Measurements from ENCODE around the gene ZSWIM3.

Gene ZSWIM3

DNA sequence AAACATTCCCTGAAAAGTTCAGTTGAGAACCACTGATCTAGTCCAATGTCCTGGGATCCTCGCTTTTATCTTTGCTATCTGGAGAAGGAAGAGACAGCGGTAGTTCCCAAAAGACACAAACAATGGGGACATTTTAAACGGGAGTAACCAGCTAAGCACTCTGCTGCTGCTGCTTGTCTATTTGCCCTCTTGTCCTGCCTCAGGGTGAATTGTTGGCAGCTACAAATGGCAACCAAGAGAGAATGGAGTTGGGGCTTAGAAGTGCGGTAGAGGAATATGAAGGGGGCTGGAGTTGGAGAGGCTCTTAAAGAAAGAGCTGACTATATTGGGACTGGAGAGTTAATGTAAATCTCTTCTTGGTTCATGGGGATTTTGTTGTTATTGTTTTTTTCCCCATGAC lies 17.2 kb downstream of the ZSWIM3 start:
- no peak overlapping the region for H3K4me2 ChIP-seq (ENCODE audit: low read length)
- no peak overlapping the region for H3K27ac ChIP-seq (ENCODE audit: low read length)
- H2AFZ ChIP-seq (ENCODE audit: low read depth, low read length) = no peak overlapping the region
- H3K27me3 ChIP-seq (ENCODE audit: low read depth, low read length) = no peaks in the 10 kb centered on the region
- H3K9ac ChIP-seq (ENCODE audit: low read length) = no peak overlapping the region
- TF ChIP-seq, protein P1, sequence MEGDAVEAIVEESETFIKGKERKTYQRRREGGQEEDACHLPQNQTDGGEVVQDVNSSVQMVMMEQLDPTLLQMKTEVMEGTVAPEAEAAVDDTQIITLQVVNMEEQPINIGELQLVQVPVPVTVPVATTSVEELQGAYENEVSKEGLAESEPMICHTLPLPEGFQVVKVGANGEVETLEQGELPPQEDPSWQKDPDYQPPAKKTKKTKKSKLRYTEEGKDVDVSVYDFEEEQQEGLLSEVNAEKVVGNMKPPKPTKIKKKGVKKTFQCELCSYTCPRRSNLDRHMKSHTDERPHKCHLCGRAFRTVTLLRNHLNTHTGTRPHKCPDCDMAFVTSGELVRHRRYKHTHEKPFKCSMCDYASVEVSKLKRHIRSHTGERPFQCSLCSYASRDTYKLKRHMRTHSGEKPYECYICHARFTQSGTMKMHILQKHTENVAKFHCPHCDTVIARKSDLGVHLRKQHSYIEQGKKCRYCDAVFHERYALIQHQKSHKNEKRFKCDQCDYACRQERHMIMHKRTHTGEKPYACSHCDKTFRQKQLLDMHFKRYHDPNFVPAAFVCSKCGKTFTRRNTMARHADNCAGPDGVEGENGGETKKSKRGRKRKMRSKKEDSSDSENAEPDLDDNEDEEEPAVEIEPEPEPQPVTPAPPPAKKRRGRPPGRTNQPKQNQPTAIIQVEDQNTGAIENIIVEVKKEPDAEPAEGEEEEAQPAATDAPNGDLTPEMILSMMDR (IDR thresholded peaks at IDR 0.05; ENCODE audit: low read depth, low read length) = no peak
- no peak for TF ChIP-seq EZH2phosphoT487 (IDR thresholded peaks at IDR 0.05; ENCODE audit: low read depth)
- H3K36me3 ChIP-seq (replicated peaks; ENCODE audit: low read depth, low read length) = no peaks in the 10 kb centered on the region
- H4K20me1 ChIP-seq (ENCODE audit: insufficient read depth, low read length) = no peaks in the 10 kb centered on the region
- no peak overlapping the region for H3K4me3 ChIP-seq (ENCODE audit: low read length)
- H3K79me2 ChIP-seq (ENCODE audit: low read length) = no peaks in the 10 kb centered on the region
- no peaks in the 10 kb centered on the region for H3K4me1 ChIP-seq (ENCODE audit: low read length)
- H3K9me3 ChIP-seq (ENCODE audit: insufficient read depth, low read length) = no peaks in the 10 kb centered on the region

DNA sequence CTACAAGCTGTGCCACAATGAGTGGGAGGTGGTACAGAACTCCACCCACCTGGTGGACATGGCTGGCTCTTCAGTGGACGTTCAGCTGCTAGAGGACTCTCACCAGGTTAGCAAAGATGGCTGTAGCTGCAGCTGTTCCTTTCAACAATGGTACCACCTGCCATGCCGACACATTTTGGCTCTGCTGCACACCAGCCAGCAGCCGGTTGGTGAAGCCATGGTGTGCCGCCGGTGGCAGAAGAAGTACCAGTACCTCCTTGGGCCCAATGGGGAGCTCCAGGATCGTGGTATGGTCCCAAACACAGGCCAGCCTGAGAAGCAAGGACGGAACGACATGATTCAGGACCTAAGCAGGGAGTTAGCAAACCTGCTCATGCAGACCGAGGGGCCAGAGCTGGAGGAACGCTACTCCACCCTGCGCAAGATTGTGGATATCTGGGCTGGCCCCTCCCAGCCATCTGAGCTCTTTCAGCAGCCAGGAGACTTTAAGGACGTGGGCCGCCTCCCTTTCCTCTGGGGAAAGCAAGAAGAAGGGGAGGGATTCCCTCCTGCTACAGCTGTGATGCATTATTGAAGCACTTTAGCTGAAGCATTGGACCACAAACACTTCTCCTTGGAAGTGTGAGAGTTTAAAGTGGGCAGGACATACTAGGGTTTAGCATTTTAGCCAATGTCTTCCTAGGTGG lies 20.8 kb downstream of the ZSWIM3 start:
- Histone ChIP-seq H3K36me3 (replicated peaks; ENCODE audit: low read depth, low read length) (peaks cover 8% of the 10 kb centered on the region), H3K9me3 (ENCODE audit: insufficient read depth, low read length) (no peaks in the 10 kb centered on the region), H3K9ac (ENCODE audit: low read length) (no peak overlapping the region), H3K27me3 (ENCODE audit: low read depth, low read length) (no peaks in the 10 kb centered on the region), H3K27ac (ENCODE audit: low read length) (no peak overlapping the region), H4K20me1 (ENCODE audit: insufficient read depth, low read length) (no peaks in the 10 kb centered on the region), H3K4me3 (ENCODE audit: low read length) (no peak overlapping the region), H3K4me1 (ENCODE audit: low read length) (peaks cover 4% of the 10 kb centered on the region; the same call in 1 of the 2 replicates), H3K4me2 (ENCODE audit: low read length) (no peak overlapping the region), H2AFZ (ENCODE audit: low read depth, low read length) (no peak overlapping the region), H3K79me2 (ENCODE audit: low read length) (peaks cover 19% of the 10 kb centered on the region)
- TF ChIP-seq EZH2phosphoT487 (IDR thresholded peaks at IDR 0.05; ENCODE audit: low read depth) = no peak
- TF ChIP-seq, protein P1 (IDR thresholded peaks at IDR 0.05; ENCODE audit: low read depth, low read length) = no peak

DNA sequence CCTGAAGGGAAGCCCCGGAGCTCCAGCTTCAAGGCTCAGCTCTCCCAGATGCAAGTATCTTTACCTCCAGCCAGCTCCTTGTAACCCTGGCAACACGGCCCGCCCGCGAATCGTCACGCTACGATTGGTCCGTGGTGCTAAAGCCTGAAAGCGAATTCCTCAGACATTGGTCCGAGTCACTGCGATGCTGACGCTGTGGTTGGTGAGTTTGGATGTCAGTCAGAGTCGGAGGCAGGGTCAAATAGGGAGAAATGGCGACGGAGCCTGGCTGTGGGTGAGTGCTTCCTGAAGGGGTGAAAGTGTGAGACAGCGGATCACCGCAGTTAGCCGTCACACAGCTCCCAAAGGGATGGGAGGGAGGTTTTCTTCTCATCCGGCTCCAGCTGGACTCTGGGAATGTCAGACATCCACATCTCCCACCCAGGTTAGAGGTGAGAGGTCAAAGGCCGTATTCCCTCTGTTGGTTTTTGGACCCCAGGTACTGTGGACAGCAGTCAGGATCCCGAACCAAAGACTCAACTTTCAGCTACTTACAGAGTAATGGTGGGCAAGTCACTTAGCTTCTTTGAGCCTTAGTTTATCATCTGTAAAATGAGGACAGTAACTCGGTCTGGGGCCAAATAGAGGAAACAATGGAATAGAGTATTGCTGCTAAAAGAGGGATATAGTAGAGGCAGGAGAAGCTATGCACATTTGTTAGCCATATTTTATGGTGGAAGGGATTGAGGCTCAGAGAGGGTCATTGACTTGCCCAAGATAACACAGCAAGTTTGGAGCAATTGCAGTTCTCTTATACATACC lies 23.8 kb downstream of the ZSWIM3 start, which contains the start of gene ZSWIM1:
Gene ZSWIM1, plus strand, starts transcription at position 240 of the 801 bp plus-strand sequence. CDS start 1,366 bp downstream, outside the sequence.
- no peaks in the 10 kb centered on the region for H3K9me3 ChIP-seq (ENCODE audit: insufficient read depth, low read length)
- H3K79me2 ChIP-seq (ENCODE audit: low read length) = peaks cover 19% of the 10 kb centered on the region
- TF ChIP-seq, protein P1 (IDR thresholded peaks at IDR 0.05; ENCODE audit: low read depth, low read length) = no peak
- peaks cover 12% of the 10 kb centered on the region; the same call in 1 of the 2 replicates for H3K4me1 ChIP-seq (ENCODE audit: low read length)
- H3K27me3 ChIP-seq (ENCODE audit: low read depth, low read length) = no peaks in the 10 kb centered on the region
- H3K9ac ChIP-seq (ENCODE audit: low read length) = peak within 1 kb of the TSS; percentile 89
- H3K27ac ChIP-seq (ENCODE audit: low read length) = peak within 1 kb of the TSS; percentile 37
- H3K4me3 ChIP-seq (ENCODE audit: low read length) = peak within 1 kb of the TSS; percentile 85
- H2AFZ ChIP-seq (ENCODE audit: low read depth, low read length) = peak within 1 kb of the TSS; percentile 83
- peak within 1 kb of the TSS; percentile 87 for H3K4me2 ChIP-seq (ENCODE audit: low read length)
- H3K36me3 ChIP-seq (replicated peaks; ENCODE audit: low read depth, low read length) = peaks cover 18% of the 10 kb centered on the region
- H4K20me1 ChIP-seq (ENCODE audit: insufficient read depth, low read length) = no peaks in the 10 kb centered on the region

DNA sequence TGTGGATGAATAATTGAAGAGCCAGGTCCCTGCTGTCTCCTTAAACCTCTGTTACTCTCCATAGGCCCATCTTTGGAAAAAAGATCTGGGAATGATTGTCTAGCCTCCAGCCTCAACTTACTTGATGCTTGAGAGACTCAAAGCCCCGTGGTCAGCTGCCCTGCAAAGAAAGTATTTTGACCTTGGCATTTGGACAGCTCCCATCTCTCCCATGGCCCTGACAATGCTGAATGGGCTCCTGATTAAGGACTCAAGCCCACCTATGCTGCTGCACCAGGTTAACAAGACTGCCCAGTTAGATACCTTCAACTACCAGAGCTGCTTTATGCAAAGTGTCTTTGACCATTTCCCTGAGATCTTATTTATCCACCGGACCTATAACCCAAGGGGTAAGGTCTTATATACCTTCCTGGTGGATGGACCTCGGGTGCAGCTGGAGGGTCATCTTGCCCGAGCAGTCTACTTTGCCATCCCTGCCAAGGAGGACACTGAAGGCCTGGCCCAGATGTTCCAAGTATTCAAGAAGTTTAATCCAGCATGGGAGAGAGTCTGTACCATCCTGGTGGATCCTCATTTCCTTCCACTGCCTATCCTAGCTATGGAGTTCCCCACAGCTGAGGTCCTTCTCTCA lies 25.2 kb downstream of the ZSWIM3 start:
- Histone ChIP-seq H2AFZ (ENCODE audit: low read depth, low read length) (no peak overlapping the region), H3K4me3 (ENCODE audit: low read length) (no peak overlapping the region), H3K4me1 (ENCODE audit: low read length) (peaks cover 12% of the 10 kb centered on the region; the same call in 1 of the 2 replicates), H3K79me2 (ENCODE audit: low read length) (peaks cover 19% of the 10 kb centered on the region), H3K36me3 (replicated peaks; ENCODE audit: low read depth, low read length) (peaks cover 24% of the 10 kb centered on the region), H3K9ac (ENCODE audit: low read length) (no peak overlapping the region), H3K9me3 (ENCODE audit: insufficient read depth, low read length) (no peaks in the 10 kb centered on the region), H3K27me3 (ENCODE audit: low read depth, low read length) (no peaks in the 10 kb centered on the region), H4K20me1 (ENCODE audit: insufficient read depth, low read length) (no peaks in the 10 kb centered on the region), H3K4me2 (ENCODE audit: low read length) (no peak overlapping the region), H3K27ac (ENCODE audit: low read length) (no peak overlapping the region)
- TF ChIP-seq EZH2phosphoT487 (IDR thresholded peaks at IDR 0.05; ENCODE audit: low read depth) = no peak
- TF ChIP-seq, protein P1 (IDR thresholded peaks at IDR 0.05; ENCODE audit: low read depth, low read length) = no peak

Data from OCI-LY3 (cell line).